Measurements from ENCODE around the gene DOHH.
"Not testable (repeated sequence)": the region's sequence is repeated elsewhere in the genome, so short reads cannot be mapped to it uniquely, and the experiment has no call there.

Gene DOHH

DNA sequence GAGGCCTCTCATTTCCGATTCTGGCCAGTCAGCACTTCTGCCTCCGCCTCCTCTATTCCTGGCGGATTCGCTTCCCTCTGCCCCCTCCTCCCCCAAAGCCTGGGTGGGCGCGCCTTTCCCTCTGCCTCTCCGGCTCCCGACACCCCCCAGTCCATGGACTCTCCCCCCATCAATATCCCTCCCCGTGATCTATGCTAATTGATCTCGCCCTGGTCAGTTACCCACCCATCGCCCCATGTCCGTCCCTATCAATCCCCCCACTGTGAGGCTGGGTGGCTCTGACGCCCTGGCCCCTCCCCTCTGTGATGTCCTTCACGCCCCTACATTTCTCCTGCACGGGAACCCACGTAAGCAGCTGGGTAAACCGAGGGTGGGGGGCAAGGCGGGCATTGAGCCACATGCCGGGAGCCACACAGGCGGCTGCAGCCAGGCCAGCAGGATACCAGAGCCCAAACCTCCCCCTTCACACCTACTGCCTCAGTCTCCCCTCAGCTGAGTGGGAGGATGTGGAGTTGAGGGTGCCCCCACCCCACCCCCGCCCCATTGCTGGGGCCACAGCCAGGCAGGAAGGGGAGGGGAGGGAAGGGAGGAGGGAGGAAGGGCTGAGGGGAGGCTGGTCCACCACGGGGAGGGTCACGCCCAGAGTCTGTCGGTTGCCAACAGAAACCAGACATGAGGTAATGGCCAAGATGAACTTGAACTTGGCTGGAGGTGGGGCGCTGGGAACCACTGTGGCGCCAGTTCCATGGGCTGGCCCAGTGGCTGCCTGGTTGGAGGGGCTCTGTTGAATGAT, 41.2 kb downstream of the DOHH start:
- no peak for DNase-seq (ENCODE audit: low read depth)

DNA sequence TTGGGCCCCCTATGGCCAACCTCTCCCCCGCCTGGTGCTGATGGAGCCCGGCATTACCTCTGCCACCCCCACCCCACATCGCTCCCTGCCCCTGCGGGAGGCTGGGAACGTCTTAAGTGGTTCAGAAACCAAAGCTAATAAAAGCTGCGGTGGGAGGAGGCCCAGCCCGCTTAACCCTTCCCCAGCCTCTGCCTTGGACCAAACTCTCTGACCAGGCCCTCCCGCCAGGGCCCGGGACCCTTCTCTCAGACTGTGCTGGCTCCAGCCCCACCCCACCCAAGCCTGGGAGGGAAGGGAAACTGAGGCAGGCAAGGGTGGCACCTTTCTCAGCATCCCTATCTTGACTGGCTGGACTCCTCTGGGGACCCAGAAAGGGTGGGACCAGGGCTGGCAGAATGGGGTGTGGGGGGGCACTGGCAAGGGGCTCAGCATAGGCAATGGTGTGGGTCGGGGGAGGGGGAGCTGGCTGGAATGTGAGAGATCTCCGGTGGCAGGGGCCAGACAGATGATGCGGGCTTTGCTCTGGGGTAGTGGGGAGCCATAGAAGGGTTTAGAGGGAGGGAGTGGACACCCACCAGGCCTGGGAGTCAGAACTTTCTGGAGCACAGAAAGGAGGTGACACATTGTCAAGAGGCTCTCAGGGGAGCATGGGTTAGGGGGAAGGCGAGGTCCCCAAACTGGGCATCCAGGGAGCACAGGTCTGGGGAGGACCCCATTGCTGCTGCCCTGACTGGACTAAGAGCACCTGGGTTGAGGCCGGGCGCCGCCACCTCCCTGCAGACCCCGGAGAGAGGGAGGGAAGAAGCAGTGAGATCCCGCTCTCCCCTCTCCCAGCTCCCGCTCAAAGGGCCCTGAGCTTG, 42.0 kb downstream of the DOHH start:
- no peak for DNase-seq (ENCODE audit: low read depth)

GRCh38 chr19:3457528-3458228, 42.8 kb downstream of the DOHH start:
- DNase-seq (ENCODE audit: low read depth): no peak

GRCh38 chr19:3456925-3457527, 43.4 kb downstream of the DOHH start:
- no peak for DNase-seq (ENCODE audit: low read depth)

- no peak for DNase-seq (ENCODE audit: low read depth)
Observed at GRCh38 chr19:3455960-3456601, 44.4 kb downstream of the DOHH start.

GRCh38 chr19:3455393-3455955, 45.0 kb downstream of the DOHH start:
- DNase-seq (ENCODE audit: low read depth): no peak

DNA sequence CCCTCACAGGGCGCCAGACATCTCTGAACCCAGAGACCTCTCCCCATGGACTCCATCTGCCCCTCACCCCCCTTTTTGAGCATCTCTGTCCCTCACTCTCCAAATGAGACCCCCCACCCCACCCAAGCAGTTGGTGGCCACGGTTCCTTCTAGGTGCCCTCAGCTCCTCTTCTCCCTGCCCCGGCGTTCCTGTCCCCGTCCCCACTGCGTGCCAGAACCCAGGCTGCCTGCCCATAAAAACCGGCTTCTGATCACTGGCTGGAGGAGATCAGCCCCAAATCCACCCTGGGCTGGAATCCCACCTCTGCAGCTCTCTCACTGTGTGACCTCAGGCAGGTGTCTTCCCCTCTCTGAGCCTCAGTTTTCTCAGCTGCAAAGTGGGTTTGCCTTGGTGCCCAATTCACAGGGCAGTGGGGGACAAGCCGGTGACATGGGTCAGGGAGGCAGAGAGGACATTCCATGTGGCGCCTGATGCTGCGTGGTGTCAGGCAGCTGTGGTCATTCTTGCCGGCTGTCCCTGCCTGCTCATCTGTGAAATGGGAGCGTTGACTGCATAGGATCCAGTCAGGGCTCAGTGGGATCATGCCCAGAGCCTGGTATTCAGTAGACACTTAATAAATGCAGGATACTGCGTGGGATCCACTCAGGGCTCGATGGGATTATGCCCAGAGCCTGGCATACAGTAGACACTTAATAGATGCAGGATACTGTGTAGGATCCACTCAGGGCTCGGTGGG, 45.6 kb downstream of the DOHH start:
- DNase-seq (ENCODE audit: low read depth): no peak

DNA sequence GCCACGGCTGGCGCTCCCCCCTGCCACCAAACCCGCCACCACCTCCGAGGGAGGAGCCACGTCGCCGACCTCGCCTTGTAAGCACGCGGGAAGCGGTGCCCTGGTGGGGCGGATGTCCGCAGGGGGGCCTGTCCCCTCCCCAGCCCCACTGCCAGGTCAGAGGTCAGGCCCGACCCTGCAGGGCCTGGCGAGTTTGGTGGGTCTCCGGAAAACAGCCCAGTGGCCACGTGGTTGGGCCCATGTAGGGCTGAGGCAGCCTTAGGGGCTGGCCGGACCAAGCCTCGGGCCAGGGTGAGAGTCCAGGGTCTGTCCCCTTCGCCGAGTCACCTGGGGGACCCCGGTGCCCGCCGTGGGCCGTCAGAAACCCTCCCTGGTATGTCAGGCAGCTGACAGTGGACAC, 46.6 kb downstream of the DOHH start:
- no peak for DNase-seq (ENCODE audit: low read depth)

DNA sequence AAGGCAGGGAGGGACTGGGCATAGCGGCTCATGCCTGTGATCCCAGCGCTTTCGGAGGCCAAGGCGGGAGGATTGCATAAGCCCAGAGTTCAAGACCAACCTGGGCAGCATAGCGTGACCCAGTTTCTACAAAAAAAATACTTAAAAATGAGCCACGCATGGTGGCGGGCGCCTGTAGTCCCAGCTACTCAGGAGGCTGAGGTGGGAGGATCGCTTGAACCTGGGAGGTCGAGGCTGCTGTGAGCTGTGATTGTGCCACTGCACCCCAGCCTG, 47.6 kb downstream of the DOHH start:
- DNase-seq (ENCODE audit: low read depth): not testable (repeated sequence)

- no peak for DNase-seq (ENCODE audit: low read depth)
Observed at GRCh38 chr19:3452171-3452941, 48.1 kb downstream of the DOHH start.

DNA sequence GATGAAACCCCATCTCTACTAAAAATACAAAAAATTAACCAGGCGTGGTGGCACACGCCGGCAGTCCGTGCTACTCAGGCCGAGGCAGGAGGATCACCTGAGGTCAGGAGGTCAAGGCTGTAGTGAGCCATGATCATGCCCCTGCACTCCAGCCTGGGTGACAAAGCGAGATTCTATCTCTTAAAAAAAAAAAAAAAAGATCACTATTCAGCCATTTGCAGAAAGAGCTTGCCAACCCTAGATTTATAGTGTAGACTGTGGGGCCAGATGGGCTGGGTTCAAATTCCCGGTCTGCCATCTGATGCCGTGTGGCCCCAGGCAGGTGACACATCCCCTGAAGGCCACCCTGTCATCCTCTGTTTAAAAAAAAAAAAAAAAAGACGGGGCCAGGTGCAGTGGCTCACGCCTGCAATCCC, 49.0 kb downstream of the DOHH start:
- DNase-seq (ENCODE audit: low read depth): no peak

GRCh38 chr19:3450796-3451411, 49.6 kb downstream of the DOHH start:
- peak; percentile 90 for DNase-seq (ENCODE audit: low read depth)

DNA sequence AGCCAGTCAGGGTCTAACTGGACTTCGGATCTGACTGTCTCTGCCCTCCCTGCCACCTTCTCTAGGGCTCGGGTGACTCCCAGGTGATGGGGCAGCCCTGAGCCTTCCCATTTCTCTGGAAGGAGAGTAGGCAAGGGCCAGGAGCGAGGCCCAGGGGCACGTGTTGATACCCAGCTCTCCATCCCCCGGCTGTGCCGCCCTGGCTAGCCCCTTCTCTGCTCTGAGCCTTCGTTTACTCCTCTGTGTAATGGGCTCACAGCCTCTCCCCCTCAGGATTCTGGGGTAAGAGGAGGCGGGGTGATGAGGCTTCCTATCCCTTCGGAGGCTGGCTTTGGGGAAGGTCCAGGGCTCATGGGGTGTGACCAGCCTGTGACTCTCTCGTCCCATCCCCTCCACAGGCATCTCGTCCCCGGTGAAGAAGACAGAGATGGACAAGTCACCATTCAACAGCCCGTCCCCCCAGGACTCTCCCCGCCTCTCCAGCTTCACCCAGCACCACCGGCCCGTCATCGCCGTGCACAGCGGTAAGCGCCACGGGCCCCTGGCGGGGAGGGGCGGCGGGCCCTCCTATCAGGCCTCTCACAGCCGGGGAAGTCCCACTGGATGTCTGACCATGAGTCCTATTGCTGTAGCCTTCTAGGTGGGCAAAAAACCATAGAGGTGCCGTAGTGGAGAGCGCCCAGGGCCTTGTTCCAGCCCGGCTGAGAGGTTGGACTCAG, 51.7 kb downstream of the DOHH start:
- DNase-seq (ENCODE audit: low read depth): no peak

DNA sequence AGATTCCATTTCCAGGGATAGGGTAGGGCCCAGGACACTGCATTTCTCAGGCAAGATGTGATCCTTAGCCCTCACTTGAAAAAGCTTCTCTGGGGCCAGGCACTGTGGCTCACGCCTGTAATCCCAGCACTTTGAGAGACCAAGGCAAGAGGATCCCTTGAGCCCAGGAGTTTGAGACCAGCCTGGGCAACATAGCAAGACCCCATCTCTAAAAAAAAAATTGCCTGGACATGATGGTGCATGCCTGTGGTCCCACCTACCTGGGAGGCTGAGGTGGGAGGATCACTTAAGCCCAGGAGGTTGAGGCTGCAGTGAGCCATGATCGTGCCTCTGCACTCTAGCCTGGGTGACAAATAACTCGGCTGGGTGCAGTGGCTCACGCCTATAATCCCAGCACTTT, 53.8 kb downstream of the DOHH start:
- DNase-seq (ENCODE audit: low read depth): not testable (repeated sequence)

- DNase-seq (ENCODE audit: low read depth): no peak
Observed at GRCh38 chr19:3444695-3445234, 55.7 kb downstream of the DOHH start.

GRCh38 chr19:3443840-3444694, 56.4 kb downstream of the DOHH start:
- DNase-seq (ENCODE audit: low read depth): no peak

DNA sequence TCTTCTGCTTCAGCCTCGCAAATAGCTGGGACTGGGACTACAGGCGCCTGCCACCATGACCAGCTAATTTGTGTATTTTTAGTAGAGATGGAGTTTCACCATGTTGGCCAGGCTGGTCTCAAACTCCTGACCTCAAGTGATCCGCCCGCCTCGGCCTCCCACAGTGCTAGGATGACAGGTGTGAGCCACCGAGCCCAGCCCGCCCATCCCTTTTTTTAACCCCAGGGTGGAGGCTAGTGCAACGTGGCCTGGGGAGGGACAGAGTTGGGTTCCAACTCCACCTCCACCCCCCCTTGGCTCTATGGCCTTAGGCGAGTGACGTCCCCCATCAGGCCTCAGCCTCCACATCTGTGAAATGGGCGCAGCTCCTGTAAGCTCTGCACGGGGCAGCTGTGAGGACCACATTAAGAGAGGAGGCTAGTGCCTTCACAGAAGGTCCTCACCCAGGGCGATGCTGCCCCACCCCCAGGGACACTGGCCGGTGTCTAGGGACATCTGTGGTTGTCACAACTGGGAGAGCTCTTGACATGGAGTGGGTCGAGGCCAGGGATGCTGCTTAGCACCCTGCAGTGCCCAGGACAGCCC, 57.9 kb downstream of the DOHH start:
- no peak for DNase-seq (ENCODE audit: low read depth)

All from HS-27A (cell line).